GM21367 (cell line): ENCODE results near the gene RAB33A.
"Not testable (repeated sequence)": the region's sequence is repeated elsewhere in the genome, so short reads cannot be mapped to it uniquely, and the experiment has no call there.

ENCODE experiments used
- ATAC-seq: cut with Tn5 transposase; IDR thresholded peaks from one replicate; pipeline ENCODE4 v1.9.1; 2021; ENCODE audit not compliant: unreplicated experiment

Gene RAB33A

GRCh38 chrX:130231184-130231583 lies 59.4 kb downstream of the RAB33A start:
- not testable (repeated sequence) for ATAC-seq
